HG02678 (cell line): ENCODE results near the gene PRTG.
"Not testable (repeated sequence)": the region's sequence is repeated elsewhere in the genome, so short reads cannot be mapped to it uniquely, and the experiment has no call there.

Experiments used
- ATAC-seq: cut with Tn5 transposase; IDR thresholded peaks from one replicate; pipeline ENCODE4 v1.9.1; 2021; ENCODE audit warnings: mild to moderate bottlenecking, moderate library complexity; ENCODE audit not compliant: unreplicated experiment

PRTG gene

DNA sequence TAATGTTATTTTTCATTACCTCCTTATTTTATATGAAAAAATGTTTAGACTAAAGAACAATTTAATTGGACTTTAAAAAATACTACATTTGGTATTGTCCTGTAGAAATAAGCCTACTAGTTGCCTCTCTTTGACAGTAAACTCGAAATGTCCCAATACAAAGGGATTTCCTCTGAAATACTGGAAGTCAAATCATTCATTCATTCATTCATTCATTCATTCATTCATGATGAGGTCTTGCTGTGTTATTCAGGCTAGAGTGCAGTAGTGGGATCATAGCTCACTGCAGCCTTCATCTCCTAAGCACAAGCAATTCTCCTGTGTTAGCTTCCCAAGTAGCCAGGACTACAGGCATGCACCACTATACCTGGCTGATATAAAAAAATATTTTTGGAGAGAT, 104.2 kb downstream of the PRTG start:
- ATAC-seq = no peak

DNA sequence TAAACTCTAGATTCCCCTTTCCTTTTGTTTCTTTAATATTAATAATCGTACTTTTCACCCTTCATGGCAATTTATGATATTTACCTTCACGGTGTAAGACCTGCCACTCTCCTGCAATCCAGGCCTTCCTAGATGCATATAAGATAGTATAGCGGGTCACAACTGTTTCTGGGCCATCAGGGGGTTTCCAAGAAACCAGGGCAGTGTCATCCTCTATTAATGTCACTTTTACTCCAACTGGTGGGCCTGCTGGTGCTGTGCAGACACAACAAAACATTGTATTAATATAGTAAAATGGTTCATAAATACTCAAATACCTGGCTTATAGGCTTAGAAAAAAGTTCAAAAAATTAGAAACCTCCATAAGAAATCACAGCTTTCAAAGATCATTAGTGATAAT, 105.9 kb downstream of the PRTG start:
- no peak for ATAC-seq

DNA sequence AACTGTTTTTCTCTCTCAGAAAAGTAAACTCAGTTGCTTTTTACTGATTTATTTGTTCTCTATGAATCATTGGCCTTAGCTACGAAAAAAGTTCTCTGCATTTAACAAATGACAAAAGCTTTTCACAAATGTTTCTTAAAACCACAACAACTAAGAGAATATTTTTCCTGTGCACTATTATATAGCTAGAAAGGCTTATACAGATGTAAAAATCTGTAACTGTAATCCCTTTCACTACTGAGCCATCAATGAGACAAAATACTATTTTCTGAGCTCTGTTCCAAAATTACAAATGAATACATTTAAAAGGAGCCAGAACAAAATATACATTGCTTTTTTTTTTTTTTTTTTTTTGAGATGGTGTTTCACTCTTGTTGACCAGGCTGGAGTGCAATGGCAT, 109.2 kb downstream of the PRTG start:
- ATAC-seq = no peak

DNA sequence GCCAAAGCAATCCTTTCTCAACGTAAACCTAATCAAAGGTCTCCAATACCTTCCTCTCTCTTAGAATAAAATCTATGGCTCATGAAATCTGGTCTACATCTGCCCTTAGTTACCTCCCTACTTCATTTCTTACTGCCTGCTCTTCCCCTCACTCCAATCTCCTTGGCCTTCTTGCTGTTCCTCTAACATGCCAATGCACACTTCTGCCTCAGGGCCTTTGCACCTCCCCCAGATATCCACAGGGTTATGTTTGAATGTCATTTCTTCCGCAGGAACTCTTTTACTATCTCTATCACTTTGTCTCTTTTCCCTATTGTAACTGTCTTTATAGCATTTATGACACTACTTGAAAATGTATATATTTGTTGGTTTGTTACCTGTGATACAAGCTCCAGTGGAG, 110.5 kb downstream of the PRTG start:
- ATAC-seq = no peak

DNA sequence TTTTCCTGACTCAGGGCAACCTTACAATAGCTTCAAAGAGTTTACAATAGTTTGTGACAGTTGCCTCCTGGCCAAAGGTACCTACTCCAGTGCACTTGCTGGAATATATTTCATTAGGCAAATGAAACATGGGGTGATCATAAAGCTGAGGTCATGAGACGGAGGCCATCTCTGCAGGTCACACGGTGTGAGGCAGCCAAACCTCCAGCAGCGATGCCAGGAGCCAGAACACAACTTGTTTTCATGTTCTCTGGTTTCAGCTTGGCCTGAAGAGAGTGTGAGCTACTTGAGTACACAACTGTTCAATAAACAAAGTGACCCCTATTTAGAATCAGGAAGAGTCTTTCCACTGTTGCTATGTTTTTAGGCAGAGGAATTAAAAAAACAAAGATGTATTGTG, 112.1 kb downstream of the PRTG start:
- ATAC-seq = no peak

DNA sequence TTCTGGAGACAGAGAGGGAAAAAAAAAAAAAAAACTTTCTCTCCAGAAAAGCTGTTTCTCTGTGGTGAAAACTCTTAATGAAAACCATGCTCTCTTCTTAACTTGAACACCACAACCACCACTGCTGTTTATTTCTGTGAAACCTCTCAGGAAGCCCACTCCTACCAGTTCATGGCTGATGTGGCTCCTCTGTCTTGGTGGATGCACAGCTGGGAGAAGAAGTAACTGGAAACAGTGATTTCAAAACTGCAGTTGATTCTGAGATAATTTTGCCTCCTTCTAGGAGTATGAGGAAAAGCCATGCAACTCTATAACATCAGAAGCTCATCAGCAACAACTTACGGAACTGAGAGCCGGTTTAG, 114.6 kb downstream of the PRTG start:
- no peak for ATAC-seq

DNA sequence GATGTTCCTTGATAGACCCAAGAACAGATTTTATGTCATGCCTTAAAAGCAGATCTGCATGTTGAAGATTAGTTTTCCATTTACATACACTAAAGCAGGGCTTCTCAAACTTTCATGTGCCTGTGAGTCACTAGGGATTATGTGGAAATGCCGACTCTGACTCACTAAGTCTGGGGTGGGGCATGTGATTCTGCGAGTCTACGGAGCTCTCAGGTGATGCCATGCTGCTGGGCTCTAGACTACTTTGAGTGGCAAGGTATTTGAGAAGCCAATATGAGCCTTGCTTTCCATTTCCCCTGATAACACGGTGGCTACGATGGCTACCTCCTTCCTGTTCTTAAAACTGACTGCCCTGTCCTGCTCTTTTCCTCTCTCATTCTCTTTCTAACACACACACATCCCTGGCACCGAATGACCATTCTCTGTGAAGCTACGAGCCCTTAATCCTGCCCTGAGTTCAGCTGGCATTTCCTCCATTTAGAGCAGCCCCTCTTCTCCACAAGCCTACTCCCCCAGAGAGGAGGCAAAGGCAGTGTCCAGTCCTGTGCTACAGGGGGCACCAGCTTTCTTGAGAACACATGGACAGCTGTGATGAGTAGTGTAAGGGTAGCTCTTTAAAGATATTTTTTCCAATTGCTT, 115.1 kb downstream of the PRTG start:
- no peak for ATAC-seq

DNA sequence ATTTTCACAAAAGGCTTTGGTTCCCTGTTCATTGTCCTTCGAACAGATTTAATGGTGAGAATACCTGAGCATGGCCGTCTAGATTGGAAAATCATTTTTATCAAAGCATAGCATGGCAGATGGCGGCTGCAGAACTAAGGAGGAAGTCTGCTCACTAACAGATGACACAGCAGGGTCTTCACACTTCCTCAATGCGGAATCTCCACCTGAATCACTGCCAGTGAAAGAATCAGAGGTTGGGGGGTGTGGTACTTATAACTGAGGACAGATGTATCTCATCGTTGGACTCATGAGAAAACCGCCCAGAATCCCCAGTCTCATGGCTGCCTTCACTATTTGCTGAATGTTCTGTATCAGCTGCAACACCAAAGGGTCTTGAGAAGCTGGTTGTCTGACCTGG, 123.2 kb downstream of the PRTG start:
- ATAC-seq = no peak

DNA sequence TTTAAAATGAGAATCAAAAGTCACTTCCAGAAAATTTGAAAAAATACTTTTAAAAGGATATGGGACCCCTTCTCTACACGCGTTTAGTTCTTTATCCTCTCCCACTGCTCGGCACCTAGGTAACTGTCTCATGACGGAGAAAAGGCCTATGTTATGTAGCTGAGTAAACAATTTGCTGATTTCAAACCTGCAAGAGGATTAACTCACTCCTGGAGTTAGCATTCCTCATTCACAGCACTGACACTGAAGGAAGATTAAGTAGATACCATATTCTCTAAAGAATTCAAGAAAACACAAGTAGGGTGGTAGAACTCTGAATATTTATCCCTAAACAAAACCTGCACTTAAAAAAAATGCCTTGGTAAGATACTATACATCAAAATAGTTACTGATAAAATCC, 124.6 kb downstream of the PRTG start:
- ATAC-seq = no peak

DNA sequence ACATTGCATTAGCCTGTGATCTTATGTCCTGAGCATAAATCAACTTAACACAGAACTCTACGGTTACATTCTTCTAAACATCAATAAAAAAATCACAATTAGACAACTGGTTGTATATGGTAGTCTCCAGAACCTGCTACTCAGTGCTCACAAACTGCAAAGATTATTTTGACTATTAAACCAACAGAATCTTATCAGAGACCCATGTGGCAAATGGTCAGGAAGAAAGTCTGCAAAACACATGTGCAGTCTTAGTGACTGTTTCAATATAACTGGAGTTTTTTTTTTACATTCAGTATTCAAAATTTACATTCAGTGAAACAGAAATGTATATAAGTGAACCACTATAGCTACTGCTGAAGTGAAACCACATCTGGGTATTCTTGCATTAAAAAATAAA, 127.5 kb downstream of the PRTG start:
- no peak for ATAC-seq

DNA sequence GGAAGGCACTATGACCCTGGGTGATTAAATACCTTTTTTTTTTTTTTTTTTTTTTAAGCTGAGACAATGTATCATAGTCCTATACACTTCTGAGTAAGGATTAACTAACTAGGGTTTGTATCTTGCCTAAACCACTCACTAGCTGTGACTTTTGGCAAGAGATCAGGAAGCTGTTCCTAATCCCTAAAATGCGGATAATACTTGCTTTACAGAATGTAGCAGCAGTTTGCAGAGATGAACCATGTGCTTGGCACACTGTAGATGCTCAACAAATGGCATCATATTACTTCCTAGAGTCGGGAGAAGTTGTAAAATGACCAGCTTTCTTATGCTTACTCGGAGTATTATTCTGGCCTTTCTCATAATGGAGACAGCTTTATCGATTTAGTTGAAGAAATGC, 129.2 kb downstream of the PRTG start:
- no peak for ATAC-seq

DNA sequence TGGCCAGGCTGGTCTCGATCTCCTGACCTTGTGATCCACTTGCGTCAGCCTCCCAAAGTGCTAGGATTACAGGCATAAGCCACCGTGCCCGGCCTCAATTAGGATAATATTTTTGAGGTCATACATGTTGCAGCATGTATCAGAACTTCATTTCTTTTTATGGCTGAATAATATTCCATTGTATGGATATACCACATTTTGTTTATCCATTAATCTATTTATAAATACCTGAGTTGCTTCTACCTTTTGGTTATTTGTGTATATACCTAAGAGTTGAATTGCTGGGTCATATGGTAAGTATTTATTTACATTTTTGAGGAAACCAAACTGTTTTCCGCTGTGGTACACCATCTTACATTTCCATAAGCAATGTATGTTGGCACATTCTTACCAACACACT, 136.7 kb downstream of the PRTG start:
- no peak for ATAC-seq

DNA sequence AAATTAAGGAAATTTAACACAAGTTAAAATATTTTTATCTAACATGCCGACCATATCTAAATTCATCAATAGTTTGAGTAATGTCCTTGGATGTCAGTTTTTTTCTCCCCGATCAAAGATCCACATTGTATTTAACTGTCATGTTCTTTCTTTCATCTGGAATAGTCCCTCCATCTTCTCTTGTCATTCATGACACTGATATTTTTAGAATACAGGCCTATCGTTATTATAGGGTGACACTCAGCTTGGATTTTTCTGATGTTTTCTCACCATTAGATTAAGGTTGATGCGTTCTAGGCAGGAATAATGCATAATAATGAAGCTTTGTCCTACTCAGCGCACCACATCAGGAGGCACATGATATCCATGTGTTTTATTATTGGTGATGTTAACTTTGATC, 141.6 kb downstream of the PRTG start:
- ATAC-seq = no peak

DNA sequence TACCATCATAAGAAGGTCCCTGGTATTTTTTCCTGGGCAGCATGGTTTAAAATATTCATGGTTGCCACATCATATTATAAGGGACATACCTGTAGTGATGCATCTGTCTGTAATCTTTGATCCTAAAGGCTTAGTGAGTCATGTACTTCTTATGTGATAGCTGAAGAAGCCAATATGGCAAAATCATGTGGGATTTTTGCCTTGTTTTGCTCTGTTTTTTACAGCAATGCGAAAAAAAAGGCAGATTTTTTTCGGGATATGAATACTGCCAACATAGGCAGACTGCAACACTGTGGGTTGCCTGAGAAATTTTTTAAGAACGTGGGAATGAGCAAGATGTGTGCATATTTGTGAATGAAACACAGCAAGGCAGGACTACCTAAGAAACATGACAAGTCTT, 143.5 kb downstream of the PRTG start:
- no peak for ATAC-seq

DNA sequence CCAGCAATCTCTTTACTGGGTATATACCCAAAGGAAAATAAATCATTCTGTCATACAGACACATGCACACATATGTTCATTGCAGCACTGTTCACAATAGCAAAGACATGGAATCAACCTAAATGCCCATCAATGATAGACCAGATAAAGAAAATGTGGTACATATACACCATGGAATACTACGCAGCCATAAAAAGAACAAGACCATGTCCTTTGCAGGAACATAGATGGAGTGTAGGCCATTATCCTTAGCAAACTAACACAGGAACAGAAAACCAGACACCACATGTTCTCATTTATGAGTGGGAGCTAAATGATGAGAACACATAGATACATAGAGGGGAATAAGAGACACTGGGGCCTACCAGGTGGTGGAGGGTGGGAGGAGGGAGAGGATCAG, 149.9 kb downstream of the PRTG start:
- not testable (repeated sequence) for ATAC-seq

DNA sequence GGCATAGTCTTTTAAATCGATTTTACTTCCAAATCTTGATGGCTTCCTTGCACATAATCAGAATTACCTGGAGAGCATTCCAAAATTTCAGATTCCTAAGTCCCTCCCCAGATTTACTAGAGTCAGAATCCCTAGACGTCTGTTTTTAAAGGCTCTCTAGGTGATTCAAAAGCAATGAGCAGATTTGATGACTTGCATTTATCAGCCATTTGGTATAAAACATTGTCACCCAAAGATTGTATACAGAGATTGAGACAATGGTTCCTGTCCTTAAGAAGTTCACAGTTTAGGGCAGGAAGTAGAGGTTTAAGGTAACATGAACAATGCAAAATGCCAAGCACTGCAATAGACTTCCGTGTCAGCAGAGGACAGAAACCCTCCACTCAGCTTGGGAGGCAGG, 152.2 kb downstream of the PRTG start:
- ATAC-seq = no peak

DNA sequence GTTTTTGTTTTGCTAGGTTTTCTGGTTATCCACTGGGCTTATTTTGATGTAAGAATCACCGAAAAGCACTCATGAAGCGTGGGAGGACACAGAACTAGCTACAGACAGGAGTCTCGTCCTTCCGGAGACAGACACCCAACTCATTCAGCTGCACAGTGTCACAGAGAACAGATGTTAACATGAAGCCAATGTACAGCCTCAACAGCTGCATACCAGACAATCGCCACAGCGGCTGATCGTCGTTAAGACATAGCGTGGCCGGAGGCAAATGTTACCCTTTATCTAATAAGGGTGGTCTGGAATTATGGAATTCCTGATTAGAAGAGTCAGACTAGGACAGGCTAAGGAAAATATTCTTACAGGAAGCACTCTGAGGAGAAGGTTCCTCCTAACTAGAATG, 153.7 kb downstream of the PRTG start:
- no peak for ATAC-seq

DNA sequence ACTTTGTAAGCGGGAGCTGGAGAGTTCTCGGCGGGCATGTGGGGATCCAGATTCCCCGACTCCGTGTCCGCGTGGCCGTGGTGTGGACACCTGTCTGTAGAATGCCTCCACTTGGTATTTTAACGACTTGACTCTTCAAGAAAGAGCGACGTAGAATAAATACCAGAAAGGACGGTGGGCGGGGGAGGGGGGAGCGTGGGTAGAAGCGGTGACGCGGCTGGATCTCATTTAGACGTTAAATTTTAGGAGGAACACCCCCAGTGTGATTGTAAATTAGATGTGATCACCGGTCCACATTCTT, 154.2 kb downstream of the PRTG start:
- no peak for ATAC-seq

DNA sequence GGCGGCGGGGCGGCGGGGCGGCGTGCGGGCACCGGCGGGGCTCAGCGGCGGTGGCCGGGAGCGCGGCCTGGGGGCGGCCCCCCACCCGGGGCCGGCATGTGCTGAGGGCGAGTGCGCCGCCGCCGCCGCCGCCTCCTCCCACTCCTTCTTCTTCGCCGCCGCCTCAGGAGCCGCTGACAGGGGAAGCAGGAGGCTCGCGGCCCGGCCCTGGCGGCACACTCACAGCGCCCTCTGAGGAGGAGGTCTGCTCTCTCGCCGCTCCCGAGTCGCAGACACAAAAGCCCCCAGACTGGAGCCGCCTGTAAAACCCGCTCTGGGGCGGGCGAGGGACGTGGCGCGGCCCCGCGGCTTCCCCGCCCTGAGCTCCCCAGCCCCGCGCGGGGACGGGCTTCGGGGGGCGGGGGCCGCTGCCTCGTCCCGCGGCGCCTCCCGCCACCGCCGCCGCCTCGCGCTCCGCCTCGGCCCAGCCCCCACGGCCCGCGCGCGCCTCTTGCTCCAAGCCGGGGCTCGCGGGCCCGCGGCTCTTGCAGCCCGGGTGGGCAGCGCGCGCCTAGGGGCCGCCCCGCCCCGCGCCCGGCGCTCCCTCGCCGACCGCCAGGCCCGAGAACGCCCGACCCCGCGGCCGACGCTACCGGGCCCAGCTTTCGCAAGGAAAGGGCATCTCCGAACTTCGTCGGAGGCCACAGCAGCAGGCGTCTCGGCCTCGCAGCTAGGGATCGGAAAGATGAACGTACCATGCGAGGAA, 154.7 kb downstream of the PRTG start, which contains the start of gene PYGO1:
Gene PYGO1, minus strand, starts transcription at position 276 of the 745 bp plus-strand sequence. CDS start 462 bp downstream, outside the sequence.
- peak; percentile 70 for ATAC-seq

DNA sequence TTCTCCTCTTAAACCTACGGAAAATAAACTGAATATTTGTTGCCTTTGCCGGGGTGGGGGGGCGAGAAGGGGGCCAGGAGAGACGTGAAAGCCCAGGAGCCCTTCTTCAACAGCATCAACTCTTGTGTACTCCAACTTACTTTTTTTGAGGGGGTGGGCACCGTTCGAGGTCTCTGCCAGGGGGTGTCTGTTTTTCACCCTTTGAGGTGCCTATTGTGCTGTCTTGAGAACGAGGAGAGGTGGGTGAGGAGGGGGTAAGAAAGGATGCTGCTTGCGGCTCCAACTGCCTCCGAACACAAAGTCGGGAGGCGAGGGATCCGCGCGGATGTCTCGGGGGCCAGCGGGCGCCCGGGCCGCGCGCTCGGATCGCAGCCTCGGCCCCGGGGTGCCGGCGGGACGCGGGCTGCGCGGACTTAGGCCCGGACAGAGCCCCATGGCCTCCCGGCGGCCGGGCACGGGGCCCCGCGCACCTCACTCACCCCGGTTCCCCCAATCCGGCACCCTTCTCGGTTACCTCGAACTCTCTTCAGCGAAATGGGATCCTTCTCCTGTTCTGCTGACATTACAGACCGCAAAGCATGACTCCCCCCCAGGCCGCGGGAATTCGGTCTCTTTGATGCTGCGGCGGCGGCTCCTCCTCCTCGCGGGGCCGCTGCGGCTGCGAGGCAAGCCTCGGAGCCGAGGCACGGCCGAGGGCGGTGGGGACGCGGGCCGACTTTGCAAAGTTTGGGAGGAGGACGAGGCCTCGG, 155.5 kb downstream of the PRTG start:
- peak; percentile 32 for ATAC-seq

DNA sequence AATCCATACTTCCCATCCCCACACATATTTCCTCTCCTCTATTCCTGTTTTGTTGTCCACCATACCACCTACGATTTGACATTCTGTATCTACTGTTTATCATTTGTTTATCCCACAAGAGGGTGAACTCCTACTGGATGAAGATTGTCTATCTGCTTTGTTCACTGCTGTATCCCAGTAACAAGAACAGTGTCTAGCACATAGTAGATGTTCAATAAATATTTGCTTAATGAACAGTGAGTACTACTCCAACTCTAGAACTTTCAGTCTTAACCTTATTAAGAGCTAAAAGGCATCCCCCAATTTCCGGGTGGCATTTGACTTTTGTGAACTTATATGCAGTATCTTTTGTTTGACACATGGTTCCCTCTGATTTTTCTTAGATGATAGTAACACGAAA, 156.1 kb downstream of the PRTG start:
- ATAC-seq = no peak

DNA sequence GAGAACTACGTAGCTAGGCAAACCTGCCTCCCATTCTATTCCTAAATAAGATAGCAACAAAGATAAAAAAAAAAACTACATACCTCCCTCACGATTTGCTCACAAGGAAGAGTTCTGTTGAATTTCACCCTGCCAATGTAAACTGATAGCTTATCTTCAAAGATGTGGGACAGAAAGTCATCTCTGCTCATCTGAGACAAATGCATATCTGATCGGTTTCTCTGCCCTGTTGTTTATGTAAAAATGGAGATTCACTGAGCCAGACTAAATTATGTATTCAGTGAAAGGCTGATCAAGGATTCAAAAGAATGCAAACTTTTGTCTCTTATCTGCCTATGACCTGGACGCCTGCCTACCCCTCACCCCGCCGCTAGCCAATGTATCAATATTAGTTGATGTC, 166.0 kb downstream of the PRTG start:
- ATAC-seq = no peak
